Measurements from ENCODE around the gene GJC3. TPM values are rescaled to one million over a fixed set of nuclear protein-coding genes. Genes with fewer than 3 reads are reported as not detected.

GJC3 gene
- total and polyA plus RNA-seq, 2 of the 13 experiments (the other 11 are each of a cell fraction or from before 2014, with no cell fraction given): 0.75 to 1.4 TPM

DNA sequence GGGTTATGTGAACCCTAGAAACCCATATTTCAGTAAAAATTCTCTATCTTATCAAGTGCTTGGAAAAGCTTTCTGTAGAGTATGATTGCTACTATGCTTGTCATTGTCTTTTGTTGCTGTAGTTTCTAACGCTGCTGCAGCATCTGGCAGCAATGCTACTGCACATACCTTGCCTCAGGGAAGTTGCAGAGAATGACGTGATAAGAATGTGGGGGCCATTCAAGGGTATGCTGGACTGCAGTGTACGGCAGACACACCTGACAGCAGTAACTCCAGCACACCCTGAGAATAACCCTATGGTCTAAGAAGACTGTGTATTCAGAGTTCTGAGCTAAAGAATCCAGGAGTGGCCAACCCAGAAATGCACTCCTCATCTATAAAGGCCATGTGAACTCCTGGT lies 30.6 kb downstream of the GJC3 start:
- Histone ChIP-seq H3K36me3 (replicated peaks in 1 of 2; ENCODE audit: control insufficient read depth in 1 of 2, insufficient read depth in 2 of 2, low read length in 2 of 2) (peaks cover 9 to 34% of the 10 kb centered on the region in 2 experiments), H3K27me3 (ENCODE audit: control insufficient read depth in 1 of 2, insufficient read depth in 2 of 2, low read length in 2 of 2) (no peaks in the 10 kb centered on the region), H3K4me3 (replicated peaks in 1 of 3; ENCODE audit: insufficient read depth in 1 of 3, low read depth in 2 of 3, low read length in 3 of 3) (no peak overlapping the region), H3K4me2 (ENCODE audit: low read depth, low read length) (no peak overlapping the region), H3K79me2 (ENCODE audit: insufficient read depth, low read length) (no peaks in the 10 kb centered on the region), H3K27ac (ENCODE audit: extremely low read length, insufficient read depth, low read length) (no peak overlapping the region), H4K20me1 (ENCODE audit: insufficient read depth, low read length) (no peaks in the 10 kb centered on the region), H3K9me3 (ENCODE audit: low read length) (no peaks in the 10 kb centered on the region), H3K4me1 (ENCODE audit: insufficient read depth, low read length) (no peaks in the 10 kb centered on the region), H3K9ac (ENCODE audit: insufficient read depth, low read depth, low read length) (no peak overlapping the region), H2AFZ (ENCODE audit: low read length) (no peak overlapping the region)
- POLR2A ChIA-PET: no interaction called here
- in situ Hi-C loops (cut with HindIII; ENCODE audit: extremely low pct_ligation_motif_present, low pct_unique_long_range_greater_than_20kb): no loop called here
- no peak for FAIRE-seq
- DNase-seq (ENCODE audit: low spot score): no peak
- no peak; the same call in 1 of the 3 replicates for ATAC-seq
- intact Hi-C loops (cut with micrococcal nuclease; ENCODE audit: unreplicated experiment): no loop called here
- no TSS peak for BruUV-seq (replicated peaks)
- TF ChIP-seq PAF1 (CRISPR knock-in tag; IDR thresholded peaks at IDR 0.05) (no peak), POLR2G (IDR thresholded peaks at IDR 0.05; ENCODE audit: low read depth, low read length) (0 out of 2 replicates have a peak, but pooled peaks have one; percentile 8)
- CTCF ChIA-PET (ENCODE audit: low intra/inter-chr PET ratio, low total read pairs): no interaction called here
- WGBS (ENCODE audit: low lambda C conversion rate): 93% methylated on average over 3 of the region's 3 CpGs

- no peak overlapping the region for H3K4me3 ChIP-seq (replicated peaks in 1 of 3; ENCODE audit: insufficient read depth in 1 of 3, low read depth in 2 of 3, low read length in 3 of 3)
- no peaks in the 10 kb centered on the region for H3K9me3 ChIP-seq (ENCODE audit: low read length)
- WGBS (ENCODE audit: low lambda C conversion rate): 86% methylated on average over 2 of the region's 2 CpGs
- POLR2A ChIA-PET: no interaction called here
- H3K79me2 ChIP-seq (ENCODE audit: insufficient read depth, low read length): no peaks in the 10 kb centered on the region
- H2AFZ ChIP-seq (ENCODE audit: low read length): no peak overlapping the region
- H3K9ac ChIP-seq (ENCODE audit: insufficient read depth, low read depth, low read length): no peak overlapping the region
- H3K27ac ChIP-seq (ENCODE audit: extremely low read length, insufficient read depth, low read length): no peak overlapping the region
- DNase-seq (ENCODE audit: low spot score) (no peak), ATAC-seq (peak; percentile 31), FAIRE-seq (no peak)
- no peaks in the 10 kb centered on the region for H4K20me1 ChIP-seq (ENCODE audit: insufficient read depth, low read length)
- BruUV-seq (replicated peaks): no TSS peak
- CTCF ChIA-PET (ENCODE audit: low intra/inter-chr PET ratio, low total read pairs): no interaction called here
- intact Hi-C loops (cut with micrococcal nuclease; ENCODE audit: unreplicated experiment): no loop called here
- no peak overlapping the region for H3K4me2 ChIP-seq (ENCODE audit: low read depth, low read length)
- H3K27me3 ChIP-seq (ENCODE audit: control insufficient read depth in 1 of 2, insufficient read depth in 2 of 2, low read length in 2 of 2): no peaks in the 10 kb centered on the region
- H3K4me1 ChIP-seq (ENCODE audit: insufficient read depth, low read length): no peaks in the 10 kb centered on the region
- peaks cover 3 to 26% of the 10 kb centered on the region in 2 experiments for H3K36me3 ChIP-seq (replicated peaks in 1 of 2; ENCODE audit: control insufficient read depth in 1 of 2, insufficient read depth in 2 of 2, low read length in 2 of 2)
- in situ Hi-C loops (cut with HindIII; ENCODE audit: extremely low pct_ligation_motif_present, low pct_unique_long_range_greater_than_20kb): no loop called here
- TF ChIP-seq MXI1 (IDR thresholded peaks at IDR 0.05; ENCODE audit: borderline replicate concordance, low read depth, low read length) (no peak), KDM2A (CRISPR knock-in tag; IDR thresholded peaks at IDR 0.05; ENCODE audit: borderline replicate concordance, low read depth) (0 out of 2 replicates have a peak, but pooled peaks have one; percentile 42), ZNF589 (CRISPR knock-in tag; conservative IDR thresholded peaks at IDR 0.05) (no peak)
Observed at GRCh38 chr7:99898023-99898357, 31.4 kb downstream of the GJC3 start.

Data from HepG2 (cell line).